Stimulated activated naive CD8-positive, alpha-beta T cell treated with anti-CD3 and anti-CD28 coated beads, Interleukin-15, amount 100 ng/mL, for 72 hours (primary cell): Measurements from ENCODE around the gene GREM1.
A peak's percentile ranks its signal among the peaks of the same experiment; 100 is the strongest.

ENCODE experiments used
- ATAC-seq: fragments of 150-1000 bp; cut with Tn5 transposase; 2 replicates; pipeline ENCODE4 v1.10.0; 2021; ENCODE audit warnings: mild to moderate bottlenecking, moderate library complexity
- DNase-seq, 2 donors: peaks; one replicate each; pipeline ENCODE4 v3.0.0; 2021 to 2022
- H3K27ac Mint-ChIP-seq, 2 donors: one replicate each; pipeline ENCODE4 v1.8.0; 2022; ENCODE audit warnings: mild to moderate bottlenecking in 2 of 2, mixed read lengths in 2 of 2, moderate library complexity in 2 of 2
- H3K27me3 Mint-ChIP-seq: one replicate; pipeline ENCODE4 v1.8.0; 2022; ENCODE audit warnings: mixed read lengths
- H3K4me1 Mint-ChIP-seq: one replicate; pipeline ENCODE4 v1.8.0; 2022; ENCODE audit warnings: mild to moderate bottlenecking, mixed read lengths
- H3K4me3 Mint-ChIP-seq, 2 donors: one replicate each; pipeline ENCODE4 v1.8.0; 2022; ENCODE audit warnings: mild to moderate bottlenecking in 2 of 2, mixed read lengths in 2 of 2, moderate library complexity in 1 of 2
- H3K9me3 Mint-ChIP-seq, 2 donors: one replicate each; pipeline ENCODE4 v1.8.0; 2022; ENCODE audit warnings: mixed read lengths in 2 of 2

The GREM1 gene

DNA sequence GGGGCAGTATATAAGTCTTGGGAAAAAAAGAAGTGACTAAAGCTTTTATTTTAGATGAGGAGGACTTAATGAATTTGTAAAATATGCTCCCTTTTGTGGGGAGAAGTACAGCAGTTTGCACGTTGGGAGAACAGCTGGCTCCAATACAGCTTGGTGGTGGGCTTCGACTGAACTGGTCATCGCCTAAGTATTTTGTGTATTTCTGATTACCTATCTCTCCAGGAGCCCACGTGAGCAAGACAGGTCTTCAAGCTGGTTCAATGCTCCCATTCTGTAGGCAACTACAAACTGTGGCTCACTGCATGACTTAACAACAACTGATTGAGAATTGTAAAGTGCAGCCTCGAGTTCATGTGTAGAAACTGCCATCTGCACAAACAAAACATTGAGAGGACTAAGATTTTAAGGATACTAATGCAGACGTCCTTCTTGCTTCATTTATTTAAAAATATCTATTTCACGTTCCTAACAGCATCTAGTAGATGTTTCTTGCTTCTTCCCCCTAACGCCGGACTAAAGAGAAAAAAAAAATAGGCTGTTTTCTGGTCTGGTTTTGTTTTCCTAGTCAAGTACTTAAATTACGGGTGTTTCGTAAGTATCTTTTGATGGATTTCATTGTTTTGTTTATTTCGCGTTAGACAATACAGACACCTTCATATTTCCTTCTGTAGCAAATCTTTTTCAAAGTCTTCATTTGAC is 1.4 kb upstream of the GREM1 start:
- Mint-ChIP-seq H3K27me3 (peaks cover 77% of the 10 kb centered on the region), H3K9me3 (no peaks in the 10 kb centered on the region), H3K27ac (no peak overlapping the region), H3K4me3 (peak overlapping the region in 1 of 2 donors; percentile 69), H3K4me1 (peaks cover 37% of the 10 kb centered on the region)
- ATAC-seq (no peak), DNase-seq (no peak)

DNA sequence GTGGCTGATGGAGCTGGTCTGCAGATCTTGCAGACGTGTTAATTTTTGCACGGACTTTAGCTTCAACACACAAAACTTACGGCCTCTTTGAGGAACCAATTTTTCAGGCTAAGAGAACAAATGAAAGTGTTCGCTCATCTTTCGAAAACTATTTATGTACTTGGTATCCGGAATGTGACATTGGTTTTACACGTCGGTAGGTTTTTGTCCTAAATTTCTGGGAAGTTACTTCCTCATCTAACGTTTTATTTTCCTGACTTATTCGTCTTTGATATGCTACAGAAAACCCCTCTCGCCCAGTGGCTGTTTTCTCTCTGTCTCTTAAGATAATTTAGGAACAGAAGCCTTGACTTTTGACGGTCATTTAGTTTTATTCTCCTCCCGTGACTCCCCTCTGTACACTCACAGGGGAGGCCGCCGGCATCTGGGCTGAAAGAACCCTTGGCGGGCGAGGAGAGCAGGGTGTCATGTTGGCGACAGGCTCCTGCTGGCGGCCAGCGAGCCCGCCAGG is 834 bp upstream of the GREM1 start:
- ATAC-seq (no peak), DNase-seq (no peak)
- Mint-ChIP-seq H3K27me3 (peaks cover 80% of the 10 kb centered on the region), H3K9me3 (no peaks in the 10 kb centered on the region), H3K4me3 (peak overlapping the region; percentile 48 to 69), H3K4me1 (peaks cover 37% of the 10 kb centered on the region), H3K27ac (no peak overlapping the region)

DNA sequence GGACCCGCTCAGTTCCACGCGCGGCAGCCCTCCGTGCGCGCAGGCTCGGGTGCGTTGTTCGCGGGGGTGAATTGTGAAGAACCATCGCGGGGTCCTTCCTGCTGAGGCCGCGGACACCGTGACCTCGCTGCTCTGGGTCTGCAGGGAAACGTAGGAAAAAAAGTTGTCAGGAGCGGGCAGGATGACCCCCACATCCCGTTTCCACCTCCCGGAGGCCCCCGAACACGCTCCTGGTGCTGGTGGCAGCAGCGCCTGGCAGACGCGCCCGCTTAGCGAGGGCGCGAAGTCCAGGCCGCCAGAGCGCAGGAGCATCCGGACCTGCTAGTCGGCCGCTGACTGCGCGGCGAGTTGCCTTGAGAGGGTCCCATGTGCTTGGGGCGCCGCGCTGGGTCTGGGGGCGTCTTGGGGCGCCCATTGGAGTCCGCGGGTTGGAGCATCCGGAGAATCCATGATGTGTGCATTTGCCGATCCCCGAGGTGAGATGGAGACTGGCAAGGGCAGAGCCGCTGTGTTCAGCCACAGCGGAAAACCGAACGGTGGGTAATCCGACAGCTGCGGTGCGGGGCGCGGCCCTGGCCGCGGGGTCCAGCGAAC is 520 bp downstream of the GREM1 start:
- H3K4me3 Mint-ChIP-seq = peak overlapping the region; percentile 59 to 71
- no peaks in the 10 kb centered on the region for H3K9me3 Mint-ChIP-seq
- no peak for ATAC-seq
- H3K27me3 Mint-ChIP-seq = peaks cover 76% of the 10 kb centered on the region
- DNase-seq = no peak
- peaks cover 47% of the 10 kb centered on the region for H3K4me1 Mint-ChIP-seq
- no peak overlapping the region for H3K27ac Mint-ChIP-seq

DNA sequence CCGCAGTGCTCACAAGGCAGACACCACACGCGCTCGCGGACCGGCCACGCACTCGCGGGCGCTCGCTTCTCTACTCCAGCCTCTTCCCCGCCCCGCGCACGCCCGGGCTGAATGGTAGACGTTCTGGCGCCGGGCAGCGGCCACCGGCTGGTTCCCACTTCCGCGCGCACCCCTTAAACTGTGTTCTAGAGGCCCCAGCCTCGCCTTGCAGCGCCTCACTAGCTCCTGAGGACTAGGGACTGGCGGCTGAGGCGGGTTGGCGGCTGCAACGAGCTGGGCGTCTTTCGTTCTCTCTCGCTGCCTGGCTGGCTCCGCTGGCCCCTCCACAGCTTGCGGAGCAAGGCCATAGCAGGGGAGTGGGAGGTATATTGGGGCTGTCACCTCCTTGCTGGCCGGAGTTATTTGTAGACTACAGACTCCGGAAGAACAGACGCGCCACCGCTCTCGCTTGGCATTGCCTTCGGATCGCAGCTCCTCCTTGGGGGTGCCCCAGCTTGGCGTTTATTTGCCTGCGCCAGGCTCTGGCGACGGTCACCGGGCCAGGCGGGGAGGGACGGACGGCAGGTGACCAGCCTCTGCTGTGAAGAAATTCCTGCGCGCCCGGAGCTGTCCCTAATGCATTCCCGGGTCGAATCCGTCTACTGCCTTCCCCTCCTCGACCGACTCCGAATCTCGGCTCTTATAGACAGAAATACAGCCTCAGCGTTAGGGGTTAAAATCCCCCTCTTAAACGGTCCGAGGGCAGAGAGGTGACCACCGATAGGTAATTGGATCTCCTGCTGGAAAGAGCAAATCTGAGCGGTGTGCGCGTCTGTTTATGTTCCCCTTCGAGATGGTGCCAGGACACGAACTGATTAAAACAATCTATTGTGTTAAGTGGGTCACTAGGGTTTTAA is 1.3 kb downstream of the GREM1 start:
- Mint-ChIP-seq H3K4me1 (peaks cover 54% of the 10 kb centered on the region), H3K27ac (peak overlapping the region in 1 of 2 donors; percentile 48), H3K4me3 (peak overlapping the region; percentile 70 to 71), H3K9me3 (no peaks in the 10 kb centered on the region), H3K27me3 (peaks cover 82% of the 10 kb centered on the region)
- ATAC-seq (no peak), DNase-seq (peak in 1 of 2 donors; percentile 7)

DNA sequence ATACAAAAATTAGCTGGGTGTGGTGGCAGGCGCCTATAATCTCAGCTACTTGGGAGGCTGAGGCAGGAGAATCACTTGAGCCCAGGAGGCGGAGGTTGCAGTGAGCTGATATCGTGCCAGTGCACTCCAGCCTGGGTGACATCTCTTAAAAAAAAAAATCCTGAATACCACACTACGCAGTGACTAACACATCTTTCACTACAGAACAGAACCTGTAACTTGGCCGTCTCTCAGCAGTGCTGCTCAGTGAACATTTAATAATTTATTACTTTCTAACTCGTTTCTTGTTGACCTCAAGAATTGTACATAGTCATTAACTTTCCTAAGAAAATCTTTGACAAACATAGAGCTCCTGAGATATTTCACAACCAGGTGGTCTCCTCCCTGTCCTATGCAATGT is 3.8 kb downstream of the GREM1 start:
- peaks cover 94% of the 10 kb centered on the region for H3K27me3 Mint-ChIP-seq

DNA sequence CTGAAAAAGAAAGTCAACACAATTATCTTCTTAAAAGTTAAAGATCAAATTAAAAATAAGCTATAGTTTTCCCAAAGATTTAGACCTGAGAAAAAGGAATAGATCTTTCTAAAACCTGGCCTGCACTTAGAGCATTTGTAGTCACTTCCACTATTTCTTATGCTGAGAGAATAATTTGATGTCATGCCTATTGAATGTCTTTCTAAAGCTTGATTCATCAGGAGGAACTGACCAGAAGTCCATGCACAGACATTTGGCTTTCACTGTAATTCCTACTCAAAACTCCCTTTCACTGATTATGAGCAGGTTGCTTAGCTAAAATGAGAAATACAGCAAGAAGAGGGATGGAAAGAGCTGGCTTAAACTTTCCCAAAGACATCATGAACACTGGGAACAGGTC is 4.3 kb downstream of the GREM1 start:
- Mint-ChIP-seq H3K27ac (no peak overlapping the region), H3K9me3 (peaks cover 0 to 8% of the 10 kb centered on the region in 2 donors), H3K27me3 (peaks cover 94% of the 10 kb centered on the region), H3K4me3 (no peak overlapping the region), H3K4me1 (peaks cover 40% of the 10 kb centered on the region)
- no peak for DNase-seq
- ATAC-seq = no peak

More for the DNA sequence above, 3.8 kb downstream of the GREM1 start:
- peaks cover 0 to 7% of the 10 kb centered on the region in 2 donors for H3K9me3 Mint-ChIP-seq
- H3K27ac Mint-ChIP-seq = no peak overlapping the region
- no peak for DNase-seq
- peaks cover 46% of the 10 kb centered on the region for H3K4me1 Mint-ChIP-seq
- no peak overlapping the region for H3K4me3 Mint-ChIP-seq
- no peak for ATAC-seq

DNA sequence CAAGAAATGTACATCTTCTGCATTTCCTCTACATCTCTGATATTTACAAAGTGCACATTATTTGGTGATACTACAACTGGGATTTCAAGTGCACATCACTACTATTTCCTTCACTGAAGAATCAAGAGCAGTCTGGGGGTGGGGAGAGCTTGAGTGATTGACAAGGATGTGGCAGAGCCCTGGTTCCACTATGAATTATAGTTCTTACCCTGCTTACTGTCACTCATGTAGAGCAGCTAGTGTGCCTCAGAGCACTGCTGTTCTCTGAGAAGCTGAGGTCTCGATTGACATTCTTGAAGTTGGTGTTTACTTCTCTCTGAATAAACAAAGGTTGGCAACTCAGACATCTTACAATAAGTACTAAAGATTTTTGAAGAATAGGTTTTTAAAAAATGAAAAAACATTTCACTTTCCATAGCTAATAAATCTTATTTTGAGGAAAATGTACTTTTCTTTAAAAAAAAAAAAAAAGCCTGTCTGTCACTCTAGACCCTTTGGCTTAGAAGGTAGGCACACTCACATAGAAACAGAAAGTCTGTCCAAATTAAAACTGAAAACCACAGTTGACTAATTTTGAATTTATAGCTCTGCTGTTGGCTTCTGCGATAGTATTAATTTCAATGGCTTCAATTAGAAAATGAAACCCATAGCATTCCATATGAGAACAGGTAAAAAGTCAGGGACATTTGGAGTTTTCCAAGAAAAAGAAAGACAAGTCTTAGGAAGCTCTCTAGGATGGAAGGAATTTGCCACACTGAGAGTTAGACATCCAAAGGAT is 5.6 kb downstream of the GREM1 start:
- peaks cover 0 to 8% of the 10 kb centered on the region in 2 donors for H3K9me3 Mint-ChIP-seq
- H3K4me1 Mint-ChIP-seq = peaks cover 29% of the 10 kb centered on the region
- peaks cover 90% of the 10 kb centered on the region for H3K27me3 Mint-ChIP-seq
- H3K4me3 Mint-ChIP-seq = peak overlapping the region in 1 of 2 donors; percentile 17
- ATAC-seq = peak; percentile 98
- DNase-seq = peak; percentile 7 to 45
- H3K27ac Mint-ChIP-seq = no peak overlapping the region

DNA sequence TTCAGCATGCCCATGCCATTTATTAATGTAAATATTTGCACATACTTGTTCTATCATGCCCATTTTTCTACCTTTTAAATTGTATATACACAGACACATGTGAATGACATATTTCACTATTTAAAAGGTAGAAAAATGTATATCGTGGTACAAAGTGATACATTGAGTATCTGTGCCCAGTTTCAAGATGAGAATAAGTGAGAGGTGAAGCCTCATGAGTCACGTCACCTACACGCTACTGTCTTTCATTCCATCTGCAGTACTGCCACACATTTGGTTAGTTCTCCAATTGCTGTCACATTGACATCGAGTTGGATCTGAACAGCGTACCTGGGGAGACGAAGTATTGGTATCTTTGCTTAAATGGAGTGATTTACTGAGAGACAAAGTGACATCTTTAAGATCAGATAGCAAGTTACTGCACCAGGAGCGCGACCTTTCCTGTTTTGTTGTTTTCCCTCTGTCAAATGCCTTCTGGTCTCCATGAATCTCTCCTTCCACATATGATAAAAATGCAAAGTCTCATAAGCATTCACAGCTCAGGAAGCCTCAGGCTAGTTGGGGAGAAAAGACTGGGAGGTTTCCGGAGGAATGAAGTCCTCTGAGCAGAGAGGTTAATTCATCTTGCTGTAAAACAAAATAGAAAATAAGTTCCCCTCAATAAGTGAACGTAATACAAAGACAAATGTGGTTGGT is 12.0 kb downstream of the GREM1 start:
- Mint-ChIP-seq H3K27me3 (peaks cover 86% of the 10 kb centered on the region), H3K9me3 (peaks cover 0 to 8% of the 10 kb centered on the region in 2 donors)
- no peak for DNase-seq

DNA sequence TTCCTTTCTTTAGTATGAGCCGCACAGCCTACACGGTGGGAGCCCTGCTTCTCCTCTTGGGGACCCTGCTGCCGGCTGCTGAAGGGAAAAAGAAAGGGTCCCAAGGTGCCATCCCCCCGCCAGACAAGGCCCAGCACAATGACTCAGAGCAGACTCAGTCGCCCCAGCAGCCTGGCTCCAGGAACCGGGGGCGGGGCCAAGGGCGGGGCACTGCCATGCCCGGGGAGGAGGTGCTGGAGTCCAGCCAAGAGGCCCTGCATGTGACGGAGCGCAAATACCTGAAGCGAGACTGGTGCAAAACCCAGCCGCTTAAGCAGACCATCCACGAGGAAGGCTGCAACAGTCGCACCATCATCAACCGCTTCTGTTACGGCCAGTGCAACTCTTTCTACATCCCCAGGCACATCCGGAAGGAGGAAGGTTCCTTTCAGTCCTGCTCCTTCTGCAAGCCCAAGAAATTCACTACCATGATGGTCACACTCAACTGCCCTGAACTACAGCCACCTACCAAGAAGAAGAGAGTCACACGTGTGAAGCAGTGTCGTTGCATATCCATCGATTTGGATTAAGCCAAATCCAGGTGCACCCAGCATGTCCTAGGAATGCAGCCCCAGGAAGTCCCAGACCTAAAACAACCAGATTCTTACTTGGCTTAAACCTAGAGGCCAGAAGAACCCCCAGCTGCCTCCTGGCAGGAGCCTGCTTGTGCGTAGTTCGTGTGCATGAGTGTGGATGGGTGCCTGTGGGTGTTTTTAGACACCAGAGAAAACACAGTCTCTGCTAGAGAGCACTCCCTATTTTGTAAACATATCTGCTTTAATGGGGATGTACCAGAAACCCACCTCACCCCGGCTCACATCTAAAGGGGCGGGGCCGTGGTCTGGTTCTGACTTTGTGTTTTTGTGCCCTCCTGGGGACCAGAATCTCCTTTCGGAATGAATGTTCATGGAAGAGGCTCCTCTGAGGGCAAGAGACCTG is 13.2 kb downstream of the GREM1 start:
- ATAC-seq (no peak), DNase-seq (no peak)

More for the DNA sequence above, 12.0 kb downstream of the GREM1 start:
- Mint-ChIP-seq H3K4me3 (no peak overlapping the region), H3K4me1 (peaks cover 11% of the 10 kb centered on the region), H3K27ac (no peak overlapping the region)
- ATAC-seq = peak; percentile 48

DNA sequence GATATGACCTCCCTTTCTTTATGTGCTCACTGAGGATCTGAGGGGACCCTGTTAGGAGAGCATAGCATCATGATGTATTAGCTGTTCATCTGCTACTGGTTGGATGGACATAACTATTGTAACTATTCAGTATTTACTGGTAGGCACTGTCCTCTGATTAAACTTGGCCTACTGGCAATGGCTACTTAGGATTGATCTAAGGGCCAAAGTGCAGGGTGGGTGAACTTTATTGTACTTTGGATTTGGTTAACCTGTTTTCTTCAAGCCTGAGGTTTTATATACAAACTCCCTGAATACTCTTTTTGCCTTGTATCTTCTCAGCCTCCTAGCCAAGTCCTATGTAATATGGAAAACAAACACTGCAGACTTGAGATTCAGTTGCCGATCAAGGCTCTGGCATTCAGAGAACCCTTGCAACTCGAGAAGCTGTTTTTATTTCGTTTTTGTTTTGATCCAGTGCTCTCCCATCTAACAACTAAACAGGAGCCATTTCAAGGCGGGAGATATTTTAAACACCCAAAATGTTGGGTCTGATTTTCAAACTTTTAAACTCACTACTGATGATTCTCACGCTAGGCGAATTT is 14.9 kb downstream of the GREM1 start:
- Mint-ChIP-seq H3K4me1 (peaks cover 11% of the 10 kb centered on the region), H3K9me3 (no peaks in the 10 kb centered on the region), H3K27ac (no peak overlapping the region), H3K27me3 (peaks cover 78% of the 10 kb centered on the region), H3K4me3 (no peak overlapping the region)
- ATAC-seq = no peak
- DNase-seq = no peak

More for the DNA sequence above, 13.2 kb downstream of the GREM1 start:
- Mint-ChIP-seq H3K9me3 (peaks cover 0 to 7% of the 10 kb centered on the region in 2 donors), H3K27ac (no peak overlapping the region), H3K4me3 (peak overlapping the region in 1 of 2 donors; percentile 24), H3K4me1 (peaks cover 11% of the 10 kb centered on the region), H3K27me3 (peaks cover 85% of the 10 kb centered on the region)

DNA sequence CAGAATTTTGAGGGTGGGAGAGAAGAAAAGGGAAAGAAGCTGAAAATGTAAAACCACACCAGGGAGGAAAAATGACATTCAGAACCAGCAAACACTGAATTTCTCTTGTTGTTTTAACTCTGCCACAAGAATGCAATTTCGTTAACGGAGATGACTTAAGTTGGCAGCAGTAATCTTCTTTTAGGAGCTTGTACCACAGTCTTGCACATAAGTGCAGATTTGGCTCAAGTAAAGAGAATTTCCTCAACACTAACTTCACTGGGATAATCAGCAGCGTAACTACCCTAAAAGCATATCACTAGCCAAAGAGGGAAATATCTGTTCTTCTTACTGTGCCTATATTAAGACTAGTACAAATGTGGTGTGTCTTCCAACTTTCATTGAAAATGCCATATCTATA is 15.5 kb downstream of the GREM1 start:
- Mint-ChIP-seq H3K27me3 (peaks cover 76% of the 10 kb centered on the region), H3K4me3 (no peak overlapping the region), H3K27ac (no peak overlapping the region), H3K9me3 (no peaks in the 10 kb centered on the region), H3K4me1 (peaks cover 11% of the 10 kb centered on the region)
- no peak for ATAC-seq
- DNase-seq = no peak

DNA sequence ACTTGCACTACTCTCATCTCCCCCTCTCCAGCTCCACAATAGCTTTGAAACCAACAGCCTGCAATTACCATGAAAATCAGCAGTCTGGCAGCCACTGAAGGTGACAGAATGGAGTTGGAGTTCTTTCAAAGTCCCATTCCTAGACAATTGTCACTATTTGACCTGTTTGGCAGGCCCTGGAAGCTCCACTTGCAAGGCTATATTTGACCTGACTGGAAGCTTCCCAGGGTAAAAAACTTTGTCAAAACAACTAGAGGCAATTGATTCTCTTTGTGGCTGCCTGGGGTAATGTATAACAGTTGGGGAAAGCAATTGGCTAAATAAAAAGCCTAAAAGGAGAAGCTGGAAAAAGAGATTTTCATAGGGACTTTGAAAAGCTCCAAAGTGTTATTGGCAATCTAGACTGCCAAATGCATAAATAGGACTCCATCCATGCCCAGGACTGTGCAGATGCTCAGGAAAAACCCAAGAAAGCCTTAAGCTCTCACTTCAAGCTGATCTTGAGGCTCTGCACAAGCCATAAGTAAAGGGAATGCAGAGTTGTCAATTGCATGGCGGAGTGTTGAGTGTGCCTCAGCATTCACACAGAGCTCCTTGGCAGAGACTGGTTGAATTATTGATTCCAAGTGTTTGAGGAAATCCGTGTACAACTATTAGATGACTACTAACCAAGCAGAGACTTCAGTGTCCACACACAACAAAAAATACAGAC is 18.3 kb downstream of the GREM1 start:
- Mint-ChIP-seq H3K9me3 (peaks cover 5 to 13% of the 10 kb centered on the region in 2 donors), H3K27ac (no peak overlapping the region), H3K4me1 (peaks cover 4% of the 10 kb centered on the region), H3K27me3 (peaks cover 52% of the 10 kb centered on the region), H3K4me3 (no peak overlapping the region)
- DNase-seq = no peak
- no peak for ATAC-seq

DNA sequence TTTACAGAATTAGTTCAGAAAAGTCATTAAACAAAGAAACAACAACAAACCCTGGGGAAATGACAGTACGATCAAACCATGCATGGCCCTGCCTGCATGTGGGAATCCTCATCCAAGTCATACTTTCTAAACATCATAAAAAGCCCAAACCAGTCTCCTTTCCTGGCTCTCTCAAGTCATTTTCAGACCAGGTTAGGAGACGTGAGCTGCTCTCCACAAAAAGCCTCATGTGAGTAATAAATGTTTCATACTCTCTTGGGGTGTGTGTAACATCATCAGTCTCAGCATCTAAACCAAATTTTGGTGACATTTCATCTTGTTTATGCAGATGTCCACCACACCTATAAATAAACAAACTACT is 18.9 kb downstream of the GREM1 start:
- no peaks in the 10 kb centered on the region for H3K4me1 Mint-ChIP-seq
- ATAC-seq (no peak), DNase-seq (no peak)
- H3K27ac Mint-ChIP-seq = no peak overlapping the region
- no peak overlapping the region for H3K4me3 Mint-ChIP-seq
- H3K27me3 Mint-ChIP-seq = peaks cover 47% of the 10 kb centered on the region
- peaks cover 5 to 13% of the 10 kb centered on the region in 2 donors for H3K9me3 Mint-ChIP-seq
